ENCODE data around the gene FLNB.
A peak's percentile ranks its signal among the peaks of the same experiment; 100 is the strongest.

The FLNB gene

GRCh38 chr3:58028902-58029301, 20.7 kb downstream of the FLNB start (continued):
- TF ChIP-seq ZNF26 (tag by site-specific recombination; IDR thresholded peaks at IDR 0.05), result no peak
- no peak for TF ChIP-seq ZNF623 (tag by site-specific recombination; IDR thresholded peaks at IDR 0.05)
- TF ChIP-seq, protein P1, sequence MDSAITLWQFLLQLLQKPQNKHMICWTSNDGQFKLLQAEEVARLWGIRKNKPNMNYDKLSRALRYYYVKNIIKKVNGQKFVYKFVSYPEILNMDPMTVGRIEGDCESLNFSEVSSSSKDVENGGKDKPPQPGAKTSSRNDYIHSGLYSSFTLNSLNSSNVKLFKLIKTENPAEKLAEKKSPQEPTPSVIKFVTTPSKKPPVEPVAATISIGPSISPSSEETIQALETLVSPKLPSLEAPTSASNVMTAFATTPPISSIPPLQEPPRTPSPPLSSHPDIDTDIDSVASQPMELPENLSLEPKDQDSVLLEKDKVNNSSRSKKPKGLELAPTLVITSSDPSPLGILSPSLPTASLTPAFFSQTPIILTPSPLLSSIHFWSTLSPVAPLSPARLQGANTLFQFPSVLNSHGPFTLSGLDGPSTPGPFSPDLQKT (IDR thresholded peaks at IDR 0.05; ENCODE audit: borderline replicate concordance, low read depth, low read length), result no peak
- no peak for TF ChIP-seq GFI1B (tag by site-specific recombination; IDR thresholded peaks at IDR 0.05)
- TF ChIP-seq, protein P2, sequence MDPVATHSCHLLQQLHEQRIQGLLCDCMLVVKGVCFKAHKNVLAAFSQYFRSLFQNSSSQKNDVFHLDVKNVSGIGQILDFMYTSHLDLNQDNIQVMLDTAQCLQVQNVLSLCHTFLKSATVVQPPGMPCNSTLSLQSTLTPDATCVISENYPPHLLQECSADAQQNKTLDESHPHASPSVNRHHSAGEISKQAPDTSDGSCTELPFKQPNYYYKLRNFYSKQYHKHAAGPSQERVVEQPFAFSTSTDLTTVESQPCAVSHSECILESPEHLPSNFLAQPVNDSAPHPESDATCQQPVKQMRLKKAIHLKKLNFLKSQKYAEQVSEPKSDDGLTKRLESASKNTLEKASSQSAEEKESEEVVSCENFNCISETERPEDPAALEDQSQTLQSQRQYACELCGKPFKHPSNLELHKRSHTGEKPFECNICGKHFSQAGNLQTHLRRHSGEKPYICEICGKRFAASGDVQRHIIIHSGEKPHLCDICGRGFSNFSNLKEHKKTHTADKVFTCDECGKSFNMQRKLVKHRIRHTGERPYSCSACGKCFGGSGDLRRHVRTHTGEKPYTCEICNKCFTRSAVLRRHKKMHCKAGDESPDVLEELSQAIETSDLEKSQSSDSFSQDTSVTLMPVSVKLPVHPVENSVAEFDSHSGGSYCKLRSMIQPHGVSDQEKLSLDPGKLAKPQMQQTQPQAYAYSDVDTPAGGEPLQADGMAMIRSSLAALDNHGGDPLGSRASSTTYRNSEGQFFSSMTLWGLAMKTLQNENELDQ (tag by site-specific recombination; IDR thresholded peaks at IDR 0.05; ENCODE audit: low read depth), result no peak
- TF ChIP-seq, protein P3, sequence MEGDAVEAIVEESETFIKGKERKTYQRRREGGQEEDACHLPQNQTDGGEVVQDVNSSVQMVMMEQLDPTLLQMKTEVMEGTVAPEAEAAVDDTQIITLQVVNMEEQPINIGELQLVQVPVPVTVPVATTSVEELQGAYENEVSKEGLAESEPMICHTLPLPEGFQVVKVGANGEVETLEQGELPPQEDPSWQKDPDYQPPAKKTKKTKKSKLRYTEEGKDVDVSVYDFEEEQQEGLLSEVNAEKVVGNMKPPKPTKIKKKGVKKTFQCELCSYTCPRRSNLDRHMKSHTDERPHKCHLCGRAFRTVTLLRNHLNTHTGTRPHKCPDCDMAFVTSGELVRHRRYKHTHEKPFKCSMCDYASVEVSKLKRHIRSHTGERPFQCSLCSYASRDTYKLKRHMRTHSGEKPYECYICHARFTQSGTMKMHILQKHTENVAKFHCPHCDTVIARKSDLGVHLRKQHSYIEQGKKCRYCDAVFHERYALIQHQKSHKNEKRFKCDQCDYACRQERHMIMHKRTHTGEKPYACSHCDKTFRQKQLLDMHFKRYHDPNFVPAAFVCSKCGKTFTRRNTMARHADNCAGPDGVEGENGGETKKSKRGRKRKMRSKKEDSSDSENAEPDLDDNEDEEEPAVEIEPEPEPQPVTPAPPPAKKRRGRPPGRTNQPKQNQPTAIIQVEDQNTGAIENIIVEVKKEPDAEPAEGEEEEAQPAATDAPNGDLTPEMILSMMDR (tag by site-specific recombination; IDR thresholded peaks at IDR 0.05), result no peak
- TF ChIP-seq ZNF785 (tag by site-specific recombination; IDR thresholded peaks at IDR 0.05), result no peak
- no peak for TF ChIP-seq ATF2 (tag by site-specific recombination; IDR thresholded peaks at IDR 0.05; ENCODE audit: low read depth)

GRCh38 chr3:58029842-58030584, 21.8 kb downstream of the FLNB start:
- no peak overlapping the region for H3K4me3 ChIP-seq (ENCODE audit: low read depth, low read length)
- no peak overlapping the region for H3K27ac ChIP-seq (ENCODE audit: extremely low read depth, low read depth, low read length)
- peaks cover 14% of the 10 kb centered on the region for H3K4me1 ChIP-seq (ENCODE audit: control insufficient read depth, insufficient read depth, low read length)
- no peaks in the 10 kb centered on the region for H3K36me3 ChIP-seq (ENCODE audit: control insufficient read depth in 2 of 2, insufficient read depth in 1 of 2, low read length in 2 of 2)
- H3K9me3 ChIP-seq (ENCODE audit: control insufficient read depth, insufficient read depth, low read depth, low read length), result no peaks in the 10 kb centered on the region
- CTCF ChIA-PET, result interaction anchor here (0.6 to 0.8 kb wide), 2 partner anchors 11 to 24 kb away, joined by 3 to 6 read pairs; no protein-coding TSS in a partner anchor
- POLR2A ChIA-PET, result no interaction called here
- TF ChIP-seq ZNF621 (tag by site-specific recombination; IDR thresholded peaks at IDR 0.05) (no peak), ZNF10 (tag by site-specific recombination; IDR thresholded peaks at IDR 0.05) (no peak), ZNF341 (tag by site-specific recombination; IDR thresholded peaks at IDR 0.05; ENCODE audit: low read depth) (no peak), ZNF24 (tag by site-specific recombination; IDR thresholded peaks at IDR 0.05) (0 out of 2 replicates have a peak, but pooled peaks have one; percentile 41), ZBTB17 (tag by site-specific recombination; IDR thresholded peaks at IDR 0.05) (peak; percentile 76), GLI2 (tag by site-specific recombination; IDR thresholded peaks at IDR 0.05; ENCODE audit: borderline replicate concordance, low read depth) (no peak), ZNF830 (tag by site-specific recombination; IDR thresholded peaks at IDR 0.05; ENCODE audit: low read depth) (no peak), ZNF184 (tag by site-specific recombination; IDR thresholded peaks at IDR 0.05) (no peak), ZNF48 (tag by site-specific recombination; IDR thresholded peaks at IDR 0.05) (no peak), ZNF433 (tag by site-specific recombination; IDR thresholded peaks at IDR 0.05; ENCODE audit: low read depth) (no peak), ZEB2 (tag by site-specific recombination; IDR thresholded peaks at IDR 0.05) (0 out of 2 replicates have a peak, but pooled peaks have one; percentile 35), ZNF580 (tag by site-specific recombination; IDR thresholded peaks at IDR 0.05) (peak; percentile 62; the same call in 1 of the 2 replicates), ZNF133 (tag by site-specific recombination; IDR thresholded peaks at IDR 0.05) (no peak)
- TF ChIP-seq, protein P1 (IDR thresholded peaks at IDR 0.05; ENCODE audit: borderline replicate concordance, low read depth, low read length), result no peak
- TF ChIP-seq, protein P4, sequence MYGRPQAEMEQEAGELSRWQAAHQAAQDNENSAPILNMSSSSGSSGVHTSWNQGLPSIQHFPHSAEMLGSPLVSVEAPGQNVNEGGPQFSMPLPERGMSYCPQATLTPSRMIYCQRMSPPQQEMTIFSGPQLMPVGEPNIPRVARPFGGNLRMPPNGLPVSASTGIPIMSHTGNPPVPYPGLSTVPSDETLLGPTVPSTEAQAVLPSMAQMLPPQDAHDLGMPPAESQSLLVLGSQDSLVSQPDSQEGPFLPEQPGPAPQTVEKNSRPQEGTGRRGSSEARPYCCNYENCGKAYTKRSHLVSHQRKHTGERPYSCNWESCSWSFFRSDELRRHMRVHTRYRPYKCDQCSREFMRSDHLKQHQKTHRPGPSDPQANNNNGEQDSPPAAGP (tag by site-specific recombination; IDR thresholded peaks at IDR 0.05), result no peak

All from HEK293 (cell line).